Mucosa of rectum (tissue), 2 donors: ENCODE data around the gene RNF41.

Experiments
- H3K27ac ChIP-seq, 2 donors: one replicate each; pipeline ENCODE4 v1.7.0; 2013; ENCODE audit warnings: inconsistent platforms in 2 of 2, low read depth in 2 of 2, low read length in 2 of 2
- H3K27me3 ChIP-seq, 2 donors: one replicate each; pipeline ENCODE4 v1.7.0; 2013; ENCODE audit warnings: low read length in 2 of 2; ENCODE audit not compliant: control insufficient read depth in 2 of 2, insufficient read depth in 2 of 2
- H3K36me3 ChIP-seq, 2 donors: one replicate each; pipeline ENCODE4 v1.7.0; 2013; ENCODE audit warnings: low read length in 2 of 2; ENCODE audit not compliant: control insufficient read depth in 2 of 2, insufficient read depth in 2 of 2
- H3K4me1 ChIP-seq, 2 donors: one replicate each; pipeline ENCODE4 v1.7.0; 2013; ENCODE audit warnings: low read length in 2 of 2, mild to moderate bottlenecking in 1 of 2; ENCODE audit not compliant: control insufficient read depth in 2 of 2, insufficient read depth in 2 of 2
- H3K4me3 ChIP-seq, 2 donors: one replicate each; pipeline ENCODE4 v1.7.0; 2013; ENCODE audit warnings: low read length in 2 of 2
- H3K9ac ChIP-seq, 2 donors: one replicate each; pipeline ENCODE4 v1.7.0; 2013; ENCODE audit warnings: low read length in 2 of 2, low read depth in 1 of 2, mild to moderate bottlenecking in 1 of 2
- H3K9me3 ChIP-seq, 2 donors: one replicate each; pipeline ENCODE4 v1.7.0; 2013; ENCODE audit warnings: low read length in 2 of 2; ENCODE audit not compliant: control insufficient read depth in 2 of 2
- donor health status: healthy.
- donor health status: Normal muscosa, but diverticular disease.

RNF41 gene

GRCh38 chr12:56188131-56188777, 33.5 kb downstream of the RNF41 start:
- H3K9ac ChIP-seq, result peak overlapping the region; percentile 75 to 84

GRCh38 chr12:56186957-56187356, 34.8 kb downstream of the RNF41 start:
- no peaks in the 10 kb centered on the region for H3K27me3 ChIP-seq
- H3K9ac ChIP-seq, result no peak overlapping the region
- no peak overlapping the region for H3K27ac ChIP-seq
- no peaks in the 10 kb centered on the region for H3K9me3 ChIP-seq
- peaks cover 24 to 35% of the 10 kb centered on the region in 2 donors for H3K36me3 ChIP-seq
- no peak overlapping the region for H3K4me3 ChIP-seq
- H3K4me1 ChIP-seq, result peaks cover 13 to 18% of the 10 kb centered on the region in 2 donors

More at GRCh38 chr12:56188131-56188777, 33.5 kb downstream of the RNF41 start:
- Histone ChIP-seq H3K27ac (peak overlapping the region; percentile 78 to 80), H3K27me3 (no peaks in the 10 kb centered on the region), H3K4me3 (peak overlapping the region; percentile 77 to 88), H3K4me1 (peaks cover 13 to 18% of the 10 kb centered on the region in 2 donors), H3K36me3 (peaks cover 20 to 30% of the 10 kb centered on the region in 2 donors), H3K9me3 (no peaks in the 10 kb centered on the region)

GRCh38 chr12:56178347-56178746, 43.4 kb downstream of the RNF41 start:
- Histone ChIP-seq H3K9me3 (no peaks in the 10 kb centered on the region), H3K4me1 (no peaks in the 10 kb centered on the region), H3K9ac (no peak overlapping the region), H3K36me3 (peaks cover 60 to 69% of the 10 kb centered on the region in 2 donors), H3K27me3 (no peaks in the 10 kb centered on the region), H3K27ac (no peak overlapping the region), H3K4me3 (no peak overlapping the region)

- Histone ChIP-seq H3K27me3 (no peaks in the 10 kb centered on the region), H3K9ac (no peak overlapping the region), H3K9me3 (no peaks in the 10 kb centered on the region), H3K36me3 (peaks cover 70 to 78% of the 10 kb centered on the region in 2 donors), H3K27ac (no peak overlapping the region), H3K4me3 (no peak overlapping the region), H3K4me1 (no peaks in the 10 kb centered on the region)
Observed at GRCh38 chr12:56172839-56173238, 48.9 kb downstream of the RNF41 start.

GRCh38 chr12:56169229-56169759, 52.4 kb downstream of the RNF41 start:
- Histone ChIP-seq H3K9ac (no peak overlapping the region), H3K4me3 (no peak overlapping the region), H3K36me3 (peaks cover 74 to 76% of the 10 kb centered on the region in 2 donors), H3K27me3 (no peaks in the 10 kb centered on the region), H3K9me3 (no peaks in the 10 kb centered on the region), H3K27ac (no peak overlapping the region), H3K4me1 (no peaks in the 10 kb centered on the region)

GRCh38 chr12:56165369-56165768, 56.4 kb downstream of the RNF41 start:
- no peak overlapping the region for H3K4me3 ChIP-seq
- H3K9ac ChIP-seq, result no peak overlapping the region
- no peaks in the 10 kb centered on the region for H3K27me3 ChIP-seq
- peaks cover 6 to 10% of the 10 kb centered on the region in 2 donors for H3K4me1 ChIP-seq
- peaks cover 77 to 78% of the 10 kb centered on the region in 2 donors for H3K36me3 ChIP-seq
- no peaks in the 10 kb centered on the region for H3K9me3 ChIP-seq
- H3K27ac ChIP-seq, result no peak overlapping the region

GRCh38 chr12:56164345-56164729, 57.4 kb downstream of the RNF41 start:
- no peak overlapping the region for H3K27ac ChIP-seq
- no peaks in the 10 kb centered on the region for H3K9me3 ChIP-seq
- no peak overlapping the region for H3K9ac ChIP-seq
- no peak overlapping the region for H3K4me3 ChIP-seq
- H3K27me3 ChIP-seq, result no peaks in the 10 kb centered on the region
- H3K4me1 ChIP-seq, result peaks cover 16 to 20% of the 10 kb centered on the region in 2 donors
- peaks cover 76% of the 10 kb centered on the region in 2 donors for H3K36me3 ChIP-seq

GRCh38 chr12:56163533-56164344, 58.0 kb downstream of the RNF41 start:
- H3K4me3 ChIP-seq, result no peak overlapping the region
- H3K36me3 ChIP-seq, result peaks cover 70 to 73% of the 10 kb centered on the region in 2 donors
- no peaks in the 10 kb centered on the region for H3K27me3 ChIP-seq
- no peaks in the 10 kb centered on the region for H3K9me3 ChIP-seq
- H3K9ac ChIP-seq, result no peak overlapping the region
- no peak overlapping the region for H3K27ac ChIP-seq
- peaks cover 20 to 22% of the 10 kb centered on the region in 2 donors for H3K4me1 ChIP-seq

- no peak overlapping the region for H3K9ac ChIP-seq
- H3K4me1 ChIP-seq, result peaks cover 20 to 22% of the 10 kb centered on the region in 2 donors
- H3K27ac ChIP-seq, result peak overlapping the region; percentile 8 to 11
Observed at GRCh38 chr12:56162468-56163290, 59.0 kb downstream of the RNF41 start.

More at GRCh38 chr12:56162468-56163290, 59.0 kb downstream of the RNF41 start:
- Histone ChIP-seq H3K9me3 (no peaks in the 10 kb centered on the region), H3K4me3 (no peak overlapping the region), H3K27me3 (no peaks in the 10 kb centered on the region), H3K36me3 (peaks cover 62 to 66% of the 10 kb centered on the region in 2 donors)
